Ovary (tissue), 3 donors: ENCODE data around the gene MZT2A.
"Not testable (repeated sequence)": the region's sequence is repeated elsewhere in the genome, so short reads cannot be mapped to it uniquely, and the experiment has no call there.

ENCODE experiments used
- EP300 ChIP-seq: sonication (generic); formaldehyde crosslinking; IDR thresholded peaks from one replicate; pipeline ENCODE4 v1.6.1; 2017; ENCODE audit warnings: antibody characterized with exemption
- POLR2A ChIP-seq: fragments of 450-650 bp; IDR thresholded peaks from one replicate; pipeline ENCODE4 v1.6.1; 2017; ENCODE audit warnings: antibody characterized with exemption, mild to moderate bottlenecking, moderate library complexity
- TF ChIP-seq, protein P1 (sequence below), 3 donors: fragments of 450-650 bp in 2 of 3; fragments of 200-600 bp in 1 of 3; IDR thresholded peaks; one replicate each; pipeline versions ENCODE4 v1.5.1 to v1.8.0; 2016 to 2022; ENCODE audit warnings: antibody characterized with exemption in 3 of 3, mild to moderate bottlenecking in 1 of 3
- donor health status: DM: no; HTN: no; CAD: no.

DNA sequence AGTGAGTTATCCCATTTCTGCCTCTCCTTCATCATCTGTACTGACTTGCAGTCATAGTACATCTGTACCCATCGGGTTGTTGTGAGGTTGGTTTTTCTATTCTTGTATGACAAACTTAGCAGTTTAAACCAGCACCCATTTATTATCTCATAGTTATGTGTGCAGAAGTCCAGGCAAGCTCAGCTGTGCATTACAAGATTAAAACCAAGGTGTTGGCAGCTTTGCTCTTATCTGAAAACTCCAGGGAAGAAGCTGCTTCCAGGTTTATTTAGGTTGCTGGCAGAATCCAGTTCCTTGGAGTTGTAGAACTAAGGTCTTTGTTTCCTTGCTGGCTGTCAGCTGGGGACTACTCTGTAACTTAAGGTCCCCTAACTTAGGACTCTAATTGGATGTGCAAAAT lies 3.3 kb upstream of the MZT2A start:
- TF ChIP-seq, protein P1, sequence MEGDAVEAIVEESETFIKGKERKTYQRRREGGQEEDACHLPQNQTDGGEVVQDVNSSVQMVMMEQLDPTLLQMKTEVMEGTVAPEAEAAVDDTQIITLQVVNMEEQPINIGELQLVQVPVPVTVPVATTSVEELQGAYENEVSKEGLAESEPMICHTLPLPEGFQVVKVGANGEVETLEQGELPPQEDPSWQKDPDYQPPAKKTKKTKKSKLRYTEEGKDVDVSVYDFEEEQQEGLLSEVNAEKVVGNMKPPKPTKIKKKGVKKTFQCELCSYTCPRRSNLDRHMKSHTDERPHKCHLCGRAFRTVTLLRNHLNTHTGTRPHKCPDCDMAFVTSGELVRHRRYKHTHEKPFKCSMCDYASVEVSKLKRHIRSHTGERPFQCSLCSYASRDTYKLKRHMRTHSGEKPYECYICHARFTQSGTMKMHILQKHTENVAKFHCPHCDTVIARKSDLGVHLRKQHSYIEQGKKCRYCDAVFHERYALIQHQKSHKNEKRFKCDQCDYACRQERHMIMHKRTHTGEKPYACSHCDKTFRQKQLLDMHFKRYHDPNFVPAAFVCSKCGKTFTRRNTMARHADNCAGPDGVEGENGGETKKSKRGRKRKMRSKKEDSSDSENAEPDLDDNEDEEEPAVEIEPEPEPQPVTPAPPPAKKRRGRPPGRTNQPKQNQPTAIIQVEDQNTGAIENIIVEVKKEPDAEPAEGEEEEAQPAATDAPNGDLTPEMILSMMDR (IDR thresholded peaks at IDR 0.05): not testable (repeated sequence)
- TF ChIP-seq POLR2A, EP300: not testable (repeated sequence)
